Measurements from ENCODE around the gene TRIM15.
"Not testable (repeated sequence)": the region's sequence is repeated elsewhere in the genome, so short reads cannot be mapped to it uniquely, and the experiment has no call there.

The TRIM15 gene

DNA sequence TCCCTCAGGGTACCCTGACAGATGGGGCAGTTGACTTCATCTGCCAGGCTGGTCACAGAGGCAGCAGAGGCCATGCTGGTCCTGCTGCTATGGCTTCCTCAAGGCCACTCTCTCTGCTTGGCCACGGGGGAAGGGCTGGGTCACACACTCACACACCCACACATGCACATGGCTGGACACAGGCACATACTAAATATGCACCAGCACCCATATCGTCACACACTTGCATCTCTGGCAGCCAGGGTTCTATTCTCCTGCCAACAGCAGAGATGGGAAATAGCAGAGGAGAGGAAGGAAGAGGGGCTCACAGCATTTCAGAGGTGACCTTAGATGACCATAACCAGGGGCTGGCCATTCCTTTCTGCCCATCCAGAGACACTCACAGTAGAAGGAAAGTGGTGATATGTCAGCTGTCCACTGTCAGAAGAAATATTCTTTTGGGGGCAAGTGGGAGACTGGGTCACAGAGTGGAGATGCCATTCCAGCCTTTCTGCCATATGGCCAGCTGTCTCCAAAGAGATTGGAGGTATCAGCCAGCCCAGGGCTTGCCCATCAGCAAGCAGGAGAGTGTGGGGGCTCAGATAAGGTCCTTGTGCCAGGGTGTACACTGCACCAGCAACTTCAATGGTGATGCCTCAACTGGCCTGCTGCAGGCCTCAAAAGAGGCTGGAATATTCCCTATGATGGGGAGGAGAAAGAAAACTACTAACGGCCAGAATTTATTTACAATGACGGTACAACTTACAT, 2.4 kb upstream of the TRIM15 start, which contains the start of gene TRIM10:
TSS of gene TRIM10 (minus strand) at position 427 of the 747 bp plus-strand sequence. CDS start at position 74, 353 bp downstream.
- in situ Hi-C loops (cut with MboI; ENCODE audit: low sequenced_read_pairs): no loop called here

- in situ Hi-C loops (cut with MboI; ENCODE audit: low sequenced_read_pairs): no loop called here
These were observed 869 bp upstream of the TRIM15 start for GRCh38 chr6:30162265-30163089.

GRCh38 chr6:30163918-30164654, 740 bp downstream of the TRIM15 start:
- in situ Hi-C loops (cut with MboI; ENCODE audit: low sequenced_read_pairs): no loop called here

GRCh38 chr6:30164714-30165113, 1.4 kb downstream of the TRIM15 start:
- in situ Hi-C loops (cut with MboI; ENCODE audit: low sequenced_read_pairs): no loop called here

DNA sequence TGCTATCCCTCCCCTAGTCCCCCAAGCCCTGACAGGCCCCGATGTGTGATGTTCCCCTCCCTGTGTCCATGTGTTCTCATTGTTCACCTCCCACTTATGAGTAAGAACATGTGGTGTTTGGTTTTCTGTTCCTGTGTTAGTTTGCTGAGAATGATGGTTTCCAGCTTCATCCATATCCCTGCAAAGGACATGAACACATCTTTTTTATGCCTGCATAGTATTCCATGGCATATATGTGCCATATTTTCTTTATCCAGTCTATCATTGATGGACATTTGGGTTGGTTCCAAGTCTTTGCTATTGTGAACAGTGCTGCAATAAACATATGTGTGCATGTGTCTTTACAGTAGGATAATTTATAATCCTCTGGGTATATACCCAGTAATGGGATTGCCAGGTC, 1.9 kb downstream of the TRIM15 start:
- in situ Hi-C loops (cut with MboI; ENCODE audit: low sequenced_read_pairs): not testable (repeated sequence)

- in situ Hi-C loops (cut with MboI; ENCODE audit: low sequenced_read_pairs): no loop called here
These were observed 3.8 kb downstream of the TRIM15 start for GRCh38 chr6:30167101-30167500.

- in situ Hi-C loops (cut with MboI; ENCODE audit: low sequenced_read_pairs): no loop called here
These were observed 5.4 kb downstream of the TRIM15 start for GRCh38 chr6:30168741-30169140.

GRCh38 chr6:30169658-30170614, 6.6 kb downstream of the TRIM15 start:
- in situ Hi-C loops (cut with MboI; ENCODE audit: low sequenced_read_pairs): no loop called here

GRCh38 chr6:30171677-30172471, 8.5 kb downstream of the TRIM15 start:
- in situ Hi-C loops (cut with MboI; ENCODE audit: low sequenced_read_pairs): no loop called here

DNA sequence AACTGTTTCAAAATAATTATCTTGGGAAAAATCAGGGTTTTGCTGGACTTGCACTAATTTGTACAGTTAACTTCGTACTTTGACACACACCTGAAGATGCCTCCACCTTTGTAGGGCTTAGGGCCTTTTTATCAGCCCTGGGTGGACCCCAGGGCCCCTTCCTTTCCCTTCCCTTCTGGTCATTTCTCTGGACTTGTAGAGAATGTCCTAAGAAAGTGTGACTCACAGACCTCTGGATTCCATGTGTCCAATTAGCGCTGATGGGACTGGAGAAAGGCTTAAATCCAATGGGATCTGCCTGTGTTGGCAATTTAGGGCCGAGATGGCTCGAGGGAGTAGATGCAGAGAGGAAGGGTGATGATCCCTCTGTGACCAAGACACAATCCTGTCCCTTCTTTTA, 9.3 kb downstream of the TRIM15 start:
- in situ Hi-C loops (cut with MboI; ENCODE audit: low sequenced_read_pairs): no loop called here

- in situ Hi-C loops (cut with MboI; ENCODE audit: low sequenced_read_pairs): no loop called here
These were observed 12.4 kb downstream of the TRIM15 start for GRCh38 chr6:30175765-30176164.

- in situ Hi-C loops (cut with MboI; ENCODE audit: low sequenced_read_pairs): no loop called here
These were observed 15.5 kb downstream of the TRIM15 start for GRCh38 chr6:30178837-30179236.

DNA sequence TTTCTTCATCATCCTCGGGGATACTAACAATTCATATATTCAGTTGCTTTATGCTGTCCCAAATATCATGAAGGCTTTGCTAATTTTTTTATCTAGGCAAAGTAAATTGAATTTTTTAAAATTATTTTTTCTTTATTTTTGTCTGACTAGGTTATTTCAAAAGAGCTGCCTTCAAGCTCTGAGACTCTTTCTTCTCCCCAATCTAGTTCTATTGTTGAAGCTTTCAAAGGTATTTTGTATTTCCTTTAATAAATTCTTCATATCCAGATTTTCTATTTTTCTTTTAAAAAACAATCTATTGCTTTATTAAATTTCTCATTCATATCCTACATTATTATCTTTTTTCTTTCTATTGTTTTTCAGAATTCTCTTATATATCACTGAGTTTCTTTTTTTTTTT, 16.8 kb downstream of the TRIM15 start:
- in situ Hi-C loops (cut with MboI; ENCODE audit: low sequenced_read_pairs): no loop called here

DNA sequence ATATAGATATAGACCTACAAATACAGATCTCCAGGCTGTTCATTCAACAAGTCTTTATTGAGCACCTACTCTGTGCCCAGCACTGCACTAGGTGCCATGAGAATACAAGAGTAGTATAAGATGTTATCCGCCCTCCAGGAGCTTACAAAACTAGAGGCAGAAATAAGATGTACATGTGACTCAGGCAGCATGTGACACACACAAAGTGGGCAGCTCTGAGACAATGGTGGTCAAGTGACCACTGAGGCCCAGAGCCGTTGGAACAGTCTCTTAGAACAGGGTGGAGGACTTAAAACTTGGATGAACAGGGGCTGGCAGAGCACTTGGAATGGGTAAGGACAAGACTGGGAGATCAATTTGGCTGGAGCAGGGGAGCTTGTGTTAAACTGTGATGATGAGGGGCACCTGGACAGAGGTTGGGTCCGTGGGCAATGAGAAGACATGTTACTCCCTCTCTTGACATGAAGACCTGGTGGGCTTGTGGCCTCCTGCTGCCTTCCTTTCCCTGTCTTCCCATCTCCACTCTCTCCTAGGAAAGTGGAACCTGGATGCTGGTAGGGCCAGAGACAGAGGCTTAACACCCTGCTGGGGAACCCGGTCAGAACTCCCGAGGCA, 21.2 kb downstream of the TRIM15 start:
- in situ Hi-C loops (cut with MboI; ENCODE audit: low sequenced_read_pairs): no loop called here

DNA sequence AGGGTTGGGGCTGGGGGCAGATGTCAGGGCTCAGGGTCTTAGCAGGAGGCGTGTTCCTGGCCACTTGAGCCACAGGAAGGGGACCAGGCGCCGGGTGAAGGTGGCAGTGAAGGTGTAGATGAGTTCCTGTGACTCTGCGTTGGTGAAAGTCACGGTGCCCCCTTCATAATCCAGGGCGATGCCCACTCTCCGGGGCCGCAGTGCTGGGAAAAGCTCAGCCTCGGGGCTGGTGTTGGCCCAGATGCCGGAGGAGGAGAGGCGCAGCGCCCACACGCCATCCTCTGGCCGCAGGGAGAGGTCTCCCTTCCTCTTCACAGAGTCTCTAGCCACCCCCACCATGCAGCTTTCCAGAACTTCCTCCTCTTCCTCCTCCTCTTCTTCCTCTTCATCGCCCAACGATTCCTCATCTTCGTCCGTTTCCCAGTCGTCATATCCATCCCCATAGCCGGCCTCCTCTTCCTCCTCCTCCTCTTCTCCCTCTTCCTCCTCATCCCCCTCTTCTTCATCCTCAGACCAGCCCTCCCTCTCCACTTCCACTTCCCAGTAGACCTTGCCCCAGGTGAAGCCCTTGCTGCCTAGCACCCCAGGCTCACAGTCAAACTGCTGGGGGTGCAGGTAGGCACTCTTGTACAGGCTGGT, 22.6 kb downstream of the TRIM15 start:
- in situ Hi-C loops (cut with MboI; ENCODE audit: low sequenced_read_pairs): no loop called here

DNA sequence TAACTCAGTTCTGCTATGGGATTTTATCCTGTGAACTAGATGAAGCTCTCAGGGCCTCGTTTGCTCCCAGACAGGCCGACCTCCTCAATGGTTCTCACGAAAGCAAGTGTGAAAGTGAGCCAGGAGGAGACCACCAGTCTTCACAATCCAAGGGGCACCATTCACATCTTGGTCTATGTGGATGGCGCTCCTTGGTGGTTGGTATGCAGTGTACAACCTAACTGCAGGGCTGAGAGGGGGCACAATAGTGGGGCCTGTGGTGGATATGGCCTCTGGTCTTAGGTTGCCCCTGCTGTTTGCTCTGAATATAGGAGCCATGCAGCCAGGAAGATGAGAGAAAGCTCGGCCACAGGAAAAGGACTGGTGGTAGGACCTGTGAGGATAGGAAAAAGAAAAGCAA, 25.2 kb downstream of the TRIM15 start:
- in situ Hi-C loops (cut with MboI; ENCODE audit: low sequenced_read_pairs): no loop called here

DNA sequence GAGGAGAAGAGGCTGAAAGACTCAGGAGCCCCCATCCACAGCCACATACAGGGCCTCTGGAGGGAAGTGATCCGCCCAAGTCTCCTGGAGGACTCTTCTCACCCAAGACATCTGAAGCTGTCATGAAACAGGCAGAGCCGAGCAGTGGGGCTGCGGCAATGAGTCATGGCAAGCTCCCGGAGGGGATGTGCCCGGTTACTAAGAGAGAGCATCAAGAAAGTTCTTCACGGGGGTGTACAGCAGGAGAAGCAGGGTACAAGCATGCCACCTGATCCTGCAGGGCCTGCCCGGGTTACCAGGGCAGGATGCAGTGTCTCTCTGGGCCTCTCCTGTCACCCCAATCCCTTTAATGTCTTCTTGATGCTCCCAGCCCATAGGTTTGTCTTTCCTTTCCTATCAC, 28.7 kb downstream of the TRIM15 start:
- in situ Hi-C loops (cut with MboI; ENCODE audit: low sequenced_read_pairs): no loop called here

GRCh38 chr6:30194797-30195690, 31.7 kb downstream of the TRIM15 start:
- in situ Hi-C loops (cut with MboI; ENCODE audit: low sequenced_read_pairs): no loop called here

Measured in HL-60/S4 treated with phorbol 12-myristate 13-acetate at 8.2 ng/mL for 4 days and 3 days (cell line).